MM.1S (cell line): ENCODE data around the gene DNAJA1.

Source experiments
- EZH2phosphoT487 ChIP-seq: fragments of 300-600 bp; sonication (generic); IDR thresholded peaks from 2 replicates; pipeline ENCODE4 v1.6.1; 2018; ENCODE audit warnings: antibody characterized with exemption, low read length
- TF ChIP-seq, protein P1 (sequence below): fragments of 300-600 bp; sonication (generic); IDR thresholded peaks from 2 replicates; pipeline ENCODE4 v1.5.1; 2016; ENCODE audit warnings: antibody characterized with exemption, low read length, mixed read lengths

DNA sequence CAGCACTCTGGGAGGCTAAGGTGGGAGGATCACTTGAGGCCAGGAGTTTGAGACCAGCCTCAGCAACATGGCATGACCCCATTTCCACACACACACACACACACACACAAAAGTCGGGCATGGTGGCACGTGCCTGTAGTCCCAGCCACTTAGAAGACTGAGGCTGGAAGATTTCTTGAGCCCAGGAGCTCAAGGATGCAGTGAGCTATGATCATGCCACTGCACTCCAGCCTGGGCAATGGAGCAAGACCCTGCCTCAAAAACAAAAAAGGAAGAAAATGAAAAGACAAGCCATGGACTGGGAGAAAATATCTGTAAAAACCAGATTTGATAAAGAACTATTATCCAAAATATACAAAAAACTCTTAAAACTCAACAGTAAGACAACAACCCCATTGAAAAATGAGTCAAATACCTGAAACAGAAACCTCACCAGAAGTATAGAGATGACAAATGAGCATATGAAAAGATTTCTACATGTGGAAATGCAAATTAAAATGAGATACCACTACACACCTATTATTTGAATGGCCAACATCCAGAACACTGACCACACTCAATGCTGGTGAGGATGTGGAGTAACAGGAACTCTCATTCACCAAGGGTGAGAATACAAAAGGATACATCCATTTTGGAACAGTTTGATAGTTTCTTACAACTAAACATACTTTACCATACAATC, 24.7 kb downstream of the DNAJA1 start:
- TF ChIP-seq, protein P1, sequence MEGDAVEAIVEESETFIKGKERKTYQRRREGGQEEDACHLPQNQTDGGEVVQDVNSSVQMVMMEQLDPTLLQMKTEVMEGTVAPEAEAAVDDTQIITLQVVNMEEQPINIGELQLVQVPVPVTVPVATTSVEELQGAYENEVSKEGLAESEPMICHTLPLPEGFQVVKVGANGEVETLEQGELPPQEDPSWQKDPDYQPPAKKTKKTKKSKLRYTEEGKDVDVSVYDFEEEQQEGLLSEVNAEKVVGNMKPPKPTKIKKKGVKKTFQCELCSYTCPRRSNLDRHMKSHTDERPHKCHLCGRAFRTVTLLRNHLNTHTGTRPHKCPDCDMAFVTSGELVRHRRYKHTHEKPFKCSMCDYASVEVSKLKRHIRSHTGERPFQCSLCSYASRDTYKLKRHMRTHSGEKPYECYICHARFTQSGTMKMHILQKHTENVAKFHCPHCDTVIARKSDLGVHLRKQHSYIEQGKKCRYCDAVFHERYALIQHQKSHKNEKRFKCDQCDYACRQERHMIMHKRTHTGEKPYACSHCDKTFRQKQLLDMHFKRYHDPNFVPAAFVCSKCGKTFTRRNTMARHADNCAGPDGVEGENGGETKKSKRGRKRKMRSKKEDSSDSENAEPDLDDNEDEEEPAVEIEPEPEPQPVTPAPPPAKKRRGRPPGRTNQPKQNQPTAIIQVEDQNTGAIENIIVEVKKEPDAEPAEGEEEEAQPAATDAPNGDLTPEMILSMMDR, result no peak
- no peak for TF ChIP-seq EZH2phosphoT487
